DMS53 (cell line): ENCODE measurements around the gene APP.
A peak's percentile ranks its signal among the peaks of the same experiment; 100 is the strongest.
"Not testable (repeated sequence)": the region's sequence is repeated elsewhere in the genome, so short reads cannot be mapped to it uniquely, and the experiment has no call there.

Source experiments
- DNase-seq: peaks from one replicate; lab custom pipeline; 2025; lab: John Stamatoyannopoulos, UW

The APP gene

DNA sequence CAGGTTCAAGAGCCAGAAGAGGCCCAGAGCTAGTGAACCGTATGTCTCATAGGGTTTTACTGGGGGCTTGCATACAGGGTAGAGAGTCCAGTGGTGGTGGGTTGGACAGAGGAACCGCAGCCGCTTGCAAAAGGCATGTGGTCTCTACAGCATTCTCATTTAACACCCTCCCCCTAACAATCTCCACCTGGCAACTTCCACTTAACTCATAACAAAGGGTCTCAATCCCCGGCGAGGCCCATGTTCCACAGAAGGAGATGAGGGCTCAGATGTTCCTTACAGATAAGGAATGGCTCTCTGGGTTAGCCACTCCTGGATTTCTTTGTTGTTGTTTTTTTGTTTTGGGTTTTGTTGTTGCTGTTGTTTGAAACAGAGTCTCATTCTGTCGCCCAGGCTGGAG lies 106.1 kb downstream of the APP start:
- no peak for DNase-seq

DNA sequence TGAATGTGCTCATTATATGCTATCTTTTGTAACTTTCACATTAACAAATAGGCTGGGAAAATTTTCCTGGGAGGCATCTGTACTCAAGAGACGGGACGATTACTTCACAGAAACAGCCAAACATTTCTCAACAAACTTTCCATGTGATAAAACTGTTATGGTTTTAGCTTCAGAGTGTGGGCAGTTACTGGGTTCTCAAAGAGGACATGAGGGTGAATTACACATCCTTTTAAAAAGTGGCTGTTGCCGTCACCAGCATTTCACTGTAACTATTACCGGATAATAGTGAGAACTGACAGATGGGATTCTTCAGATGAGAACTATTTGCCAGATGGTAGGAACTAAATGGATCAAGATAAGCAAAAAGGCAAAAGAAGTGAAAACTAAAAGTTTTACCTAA lies 109.1 kb downstream of the APP start:
- DNase-seq, result no peak

DNA sequence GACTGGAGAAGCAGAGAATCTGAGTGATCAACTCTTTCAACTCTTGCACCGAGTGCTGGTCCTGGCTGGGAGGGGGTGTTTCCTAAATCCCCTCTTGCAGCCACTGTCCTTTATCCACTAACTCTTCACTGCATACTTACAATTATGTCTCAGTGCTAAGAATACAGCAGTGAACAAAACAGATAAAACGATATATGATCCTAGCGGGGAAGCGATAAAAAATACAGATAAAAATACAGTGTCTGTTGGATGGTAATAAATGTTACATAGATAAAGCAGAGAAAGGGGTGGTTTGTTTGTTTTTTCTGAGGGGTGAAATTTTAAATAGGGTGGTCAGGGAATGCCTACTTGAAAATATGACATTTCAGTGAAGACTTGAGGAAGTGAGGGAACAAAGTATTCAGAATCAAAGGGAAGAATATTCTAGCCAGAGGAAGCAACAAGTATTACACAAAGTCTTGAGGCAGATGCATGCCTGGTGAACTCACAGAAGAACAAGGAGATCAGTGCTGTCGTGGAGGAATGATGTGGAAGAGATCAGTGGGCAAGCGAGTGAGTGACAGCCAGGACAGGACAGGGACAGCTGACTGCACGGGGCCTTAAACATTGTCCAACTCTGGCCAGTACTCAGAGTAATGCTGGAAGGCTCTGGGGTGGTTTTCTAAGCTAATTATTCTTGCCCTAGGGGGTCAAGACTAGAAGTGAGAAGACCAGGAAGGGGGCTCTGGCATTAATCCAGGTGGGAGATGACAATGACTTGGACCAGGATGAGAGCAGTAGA lies 110.0 kb downstream of the APP start:
- DNase-seq, result no peak

DNA sequence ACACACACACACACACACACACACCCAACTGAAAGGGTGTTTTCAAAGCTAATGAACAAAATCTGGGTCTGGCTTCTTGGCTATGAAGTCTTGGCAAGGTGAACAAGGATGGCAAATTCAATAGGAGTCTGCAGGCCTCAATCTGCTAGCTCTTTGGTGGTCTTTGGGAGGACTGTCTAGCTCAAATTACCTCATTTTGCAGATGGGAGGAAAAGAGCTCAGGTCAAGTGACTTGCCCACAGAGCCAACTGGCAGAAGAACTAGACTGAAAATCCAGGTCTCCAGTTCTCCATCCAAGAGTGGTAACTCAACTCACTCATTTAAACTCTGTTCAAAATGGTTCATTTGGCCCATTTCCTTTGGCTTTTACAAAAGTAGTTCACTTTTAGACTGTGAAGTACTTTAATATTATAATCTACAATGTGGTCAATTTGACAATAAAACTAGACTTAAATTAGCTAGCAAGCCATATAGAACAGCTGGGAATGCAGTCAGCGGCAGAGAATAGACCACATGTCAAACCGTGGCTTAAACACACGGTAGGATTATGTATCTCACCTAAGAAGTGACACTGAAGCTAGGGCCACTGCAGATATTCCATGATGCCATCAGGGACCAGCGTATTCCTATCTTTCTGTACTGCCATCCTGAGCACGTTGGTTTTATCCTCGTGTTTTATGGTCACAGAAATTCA lies 112.9 kb downstream of the APP start:
- no peak for DNase-seq

DNA sequence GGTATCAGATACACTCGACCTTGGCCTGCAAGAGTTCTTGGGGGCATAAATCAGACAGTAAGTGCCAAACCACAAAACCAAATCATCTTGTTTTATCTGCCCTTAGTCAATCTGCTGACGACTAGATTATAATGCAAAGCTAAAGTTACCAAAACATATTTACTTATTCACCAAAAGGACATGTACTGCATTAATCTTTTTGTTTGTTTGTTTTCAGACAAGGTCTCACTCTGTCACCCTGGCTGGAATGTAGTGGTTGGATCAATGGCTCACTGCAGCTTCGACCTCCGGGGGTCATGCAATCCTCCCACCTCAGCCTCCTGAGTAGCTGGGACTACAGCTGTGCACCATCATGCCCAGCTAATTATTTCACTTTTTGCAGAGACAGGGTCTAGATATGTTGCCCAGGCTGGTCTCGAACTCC lies 114.7 kb downstream of the APP start:
- no peak for DNase-seq

DNA sequence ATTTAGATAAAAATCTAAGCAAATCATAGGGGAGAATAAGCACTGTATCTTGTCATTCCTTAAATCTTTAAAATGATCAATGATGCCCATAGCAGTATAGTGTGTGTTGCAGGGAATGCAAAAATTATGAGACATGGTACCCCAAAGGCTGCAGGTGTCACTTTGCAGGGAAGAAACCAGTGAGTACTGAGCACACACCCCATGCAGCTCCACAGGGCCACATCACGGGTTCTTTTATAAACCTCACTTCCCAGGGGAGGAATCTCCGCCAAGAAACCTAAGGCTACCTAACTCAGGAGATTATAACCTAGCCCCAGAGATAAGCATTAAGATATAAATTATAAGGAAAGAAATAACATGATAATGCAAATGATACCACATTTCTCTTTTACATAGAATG lies 115.6 kb downstream of the APP start:
- no peak for DNase-seq

DNA sequence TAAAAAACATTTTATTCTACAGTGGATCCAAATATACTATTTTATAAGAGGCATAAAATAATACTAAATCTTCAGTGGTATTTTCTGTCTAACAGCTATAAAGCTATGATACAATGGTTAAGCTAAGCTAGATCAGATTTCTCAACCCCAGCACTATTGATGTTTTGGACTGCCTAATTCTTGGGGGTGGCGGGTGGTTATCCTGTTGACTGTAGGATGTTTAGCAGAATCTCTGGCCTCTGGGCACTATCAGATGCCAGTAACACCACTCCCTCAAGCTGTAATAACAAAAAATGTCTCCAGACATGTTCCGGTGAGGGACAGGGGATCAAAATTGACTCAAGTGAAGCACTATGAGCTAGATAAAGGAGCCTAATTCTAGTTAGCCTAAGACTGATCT lies 118.5 kb downstream of the APP start:
- no peak for DNase-seq

DNA sequence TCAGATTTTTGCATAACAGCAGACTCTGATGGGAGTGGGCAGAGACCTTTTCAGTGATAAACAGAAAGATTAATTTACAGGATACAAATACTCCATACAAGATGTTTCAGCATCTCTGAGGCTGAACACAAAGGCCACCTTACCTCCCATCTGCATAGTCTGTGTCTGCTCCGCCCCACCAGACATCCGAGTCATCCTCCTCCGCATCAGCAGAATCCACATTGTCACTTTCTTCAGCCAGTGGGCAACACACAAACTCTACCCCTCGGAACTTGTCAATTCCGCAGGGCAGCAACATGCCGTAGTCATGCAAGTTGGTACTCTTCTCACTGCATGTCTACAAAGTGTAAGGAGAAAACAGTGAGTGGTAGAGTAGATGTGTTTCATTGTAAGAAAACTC lies 119.7 kb downstream of the APP start:
- DNase-seq, result no peak

DNA sequence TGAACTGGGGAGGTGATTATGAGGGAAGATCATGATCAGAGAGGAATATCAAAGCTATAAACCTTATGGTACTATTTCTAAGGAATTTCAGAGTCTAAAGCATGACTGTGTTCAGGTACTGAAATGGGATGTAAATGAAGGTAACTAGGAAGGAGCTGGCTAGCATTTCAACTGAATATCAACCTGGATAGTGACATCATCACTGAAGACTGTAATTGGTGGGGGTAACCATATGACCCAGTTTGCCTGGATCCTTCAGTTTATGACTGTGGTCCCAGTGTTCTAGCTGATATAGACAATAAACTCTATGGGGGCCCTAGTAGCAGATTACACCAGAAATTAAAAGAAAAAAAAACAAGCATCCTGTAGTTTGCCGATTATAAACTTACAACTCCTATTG lies 120.8 kb downstream of the APP start:
- DNase-seq, result no peak

DNA sequence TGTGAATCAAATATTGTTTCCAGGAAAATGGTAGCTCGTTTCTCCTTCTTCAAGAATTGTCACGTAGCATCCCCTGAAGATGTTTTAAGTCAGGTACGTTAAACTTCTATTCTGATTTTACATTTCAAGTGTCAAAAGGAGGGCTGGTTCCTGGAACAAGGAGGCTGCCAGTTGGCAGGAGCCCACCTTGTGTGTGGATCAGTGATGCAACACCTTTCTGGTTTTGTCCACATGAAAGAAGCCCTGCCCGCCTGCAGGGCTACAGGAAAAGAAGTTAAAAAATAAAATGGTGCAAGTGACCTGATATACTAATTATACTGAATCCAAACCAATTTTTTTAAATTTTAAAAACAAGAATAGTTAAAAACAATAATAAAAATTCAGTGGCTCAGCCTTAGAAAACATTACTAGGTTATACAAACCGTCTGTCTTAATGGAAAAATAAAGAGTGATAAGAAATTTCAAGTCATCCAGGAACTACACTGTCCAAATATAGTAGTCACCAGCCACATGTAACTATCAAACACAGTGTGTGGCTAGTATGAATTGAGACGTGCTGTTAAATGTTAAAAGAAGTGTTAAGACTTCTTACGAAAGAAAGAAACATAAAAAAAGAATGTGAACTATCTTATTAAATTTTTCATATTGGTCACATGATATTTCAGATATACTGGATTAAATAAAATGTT lies 123.1 kb downstream of the APP start:
- no peak for DNase-seq

DNA sequence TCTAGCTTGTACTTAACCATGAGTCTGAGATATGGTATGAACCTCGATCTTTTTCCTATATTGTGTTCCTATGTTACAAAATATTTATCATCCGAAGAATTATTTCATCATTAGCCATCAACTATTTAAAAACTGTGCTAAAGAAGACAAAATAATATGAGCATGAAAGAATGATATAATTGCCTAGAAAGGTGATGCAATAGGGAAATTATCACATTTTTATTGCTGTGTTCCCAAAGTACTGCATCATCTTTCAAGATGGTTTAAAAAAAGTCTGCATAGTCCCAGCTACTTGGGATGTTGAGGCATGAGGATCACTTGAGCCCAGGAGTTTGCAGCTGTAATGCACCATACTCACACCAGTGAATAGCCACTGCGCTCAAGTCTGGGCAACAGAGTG lies 126.7 kb downstream of the APP start:
- no peak for DNase-seq

DNA sequence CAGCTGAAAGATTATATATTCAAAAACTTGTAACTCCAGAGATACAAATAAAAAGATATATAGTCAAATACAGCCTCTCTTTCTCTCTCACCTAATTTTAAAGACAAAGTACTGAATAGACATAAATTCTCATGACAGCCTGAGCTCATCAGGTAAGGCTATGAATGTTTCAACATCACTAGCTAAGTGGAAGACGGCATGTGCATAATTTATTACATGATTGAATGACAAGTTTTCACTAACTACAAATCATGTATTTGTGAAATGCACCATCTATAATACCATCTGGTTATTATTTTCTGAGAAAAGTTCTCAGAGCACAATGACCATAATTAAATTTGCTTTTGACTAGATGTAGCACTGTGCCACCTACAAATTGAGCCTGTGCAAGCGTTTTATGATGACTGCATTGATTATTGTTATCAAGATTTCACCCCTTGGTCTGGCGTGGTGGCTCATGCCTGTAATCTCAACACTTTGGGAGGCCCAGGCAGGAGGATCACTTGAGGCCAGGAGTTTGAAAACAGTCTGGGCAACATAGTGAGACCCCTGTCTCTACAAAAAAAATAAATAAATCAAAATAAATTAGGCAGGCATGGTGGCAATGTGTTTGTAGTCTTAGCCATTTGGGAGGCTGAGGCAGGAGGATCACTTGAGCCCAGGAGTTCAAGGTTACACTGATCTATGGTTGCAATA lies 128.2 kb downstream of the APP start:
- no peak for DNase-seq

DNA sequence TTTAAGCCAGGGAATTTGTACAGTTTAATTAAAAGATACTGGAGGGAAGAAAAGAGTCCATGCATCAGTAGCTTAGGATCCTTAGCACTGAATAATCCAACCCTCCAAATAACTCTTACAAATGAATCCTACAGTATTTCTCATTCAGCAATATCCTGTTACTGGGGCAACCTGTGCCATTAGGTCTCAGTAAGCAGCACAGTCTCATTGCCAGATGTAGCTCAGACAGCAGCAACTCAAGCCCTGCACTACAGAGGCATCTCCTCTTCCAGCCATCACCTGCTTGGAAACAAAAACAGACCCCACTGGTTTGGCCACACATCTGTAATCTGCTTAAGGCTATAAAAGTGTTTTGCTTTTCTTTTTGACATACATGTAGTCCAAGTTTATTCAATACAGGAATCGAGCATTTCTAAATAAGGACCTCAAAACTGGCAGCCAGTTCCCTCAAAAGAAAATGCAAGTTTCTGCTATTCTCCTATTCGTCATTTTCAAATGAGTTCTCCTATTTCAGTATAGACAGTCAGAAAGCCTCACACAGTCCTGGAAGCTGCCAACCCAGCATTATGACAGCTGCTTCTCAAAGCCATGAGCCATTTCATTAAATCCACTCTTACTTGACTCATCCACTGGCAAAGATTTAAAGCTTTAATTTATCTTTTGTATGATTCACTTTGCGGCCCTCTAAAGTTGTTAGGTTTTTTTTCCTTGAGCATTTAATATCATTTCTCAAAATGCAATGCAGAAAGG lies 129.0 kb downstream of the APP start:
- DNase-seq, result no peak

DNA sequence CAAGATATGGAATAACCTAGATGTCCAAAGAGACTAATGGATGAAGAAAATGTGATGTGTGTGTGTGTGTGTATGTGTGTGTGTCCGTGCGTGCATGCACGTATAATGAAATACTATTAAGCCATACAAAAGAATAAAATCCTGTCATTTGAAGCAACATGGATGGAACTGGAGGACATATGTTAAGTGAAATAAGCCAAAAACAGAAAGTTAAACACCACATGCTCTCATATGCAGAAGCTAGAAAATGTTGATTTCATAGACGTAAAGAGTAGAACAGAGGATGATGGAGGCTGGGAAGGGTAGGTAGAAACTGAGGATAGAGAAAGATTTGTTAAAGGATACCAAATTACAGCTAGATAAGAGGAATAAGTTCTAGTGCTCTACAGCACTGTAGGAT lies 133.7 kb downstream of the APP start:
- DNase-seq, result no peak

DNA sequence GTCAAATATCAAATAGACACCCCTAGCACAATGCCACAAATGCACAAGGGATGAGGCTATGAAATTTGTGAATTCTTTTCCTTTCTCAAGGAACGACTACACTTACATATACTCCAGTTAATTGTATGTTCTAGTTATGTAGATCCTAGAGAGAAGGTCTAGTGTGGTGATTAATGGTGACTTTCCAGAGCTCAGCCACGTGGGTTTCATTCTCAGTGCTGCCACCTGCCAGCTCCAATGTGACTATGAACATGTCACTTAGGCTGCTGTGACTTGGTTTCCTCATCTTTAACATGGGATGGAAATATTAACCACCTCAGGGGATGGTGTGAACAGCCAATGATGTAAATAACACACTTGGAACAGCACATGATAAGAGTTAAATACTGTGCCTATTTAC lies 138.3 kb downstream of the APP start:
- no peak for DNase-seq

DNA sequence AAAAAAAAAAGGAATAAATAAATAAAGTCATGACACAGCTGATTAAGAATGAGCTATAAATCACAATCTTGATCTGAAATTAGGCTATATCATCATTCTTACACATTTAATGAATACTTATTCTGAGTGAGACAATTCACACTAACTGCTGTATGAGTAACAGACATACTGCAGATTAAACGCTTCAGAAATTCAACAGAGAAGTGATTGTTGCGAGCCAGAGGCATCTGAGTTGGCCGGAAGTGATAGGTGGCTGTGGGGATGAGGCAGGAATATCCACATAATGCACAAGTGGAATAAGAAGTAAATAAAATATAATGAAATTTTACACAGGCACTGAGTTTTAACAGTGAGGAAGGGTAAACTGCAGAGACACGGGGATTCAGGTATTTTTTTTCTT lies 142.4 kb downstream of the APP start:
- no peak for DNase-seq

DNA sequence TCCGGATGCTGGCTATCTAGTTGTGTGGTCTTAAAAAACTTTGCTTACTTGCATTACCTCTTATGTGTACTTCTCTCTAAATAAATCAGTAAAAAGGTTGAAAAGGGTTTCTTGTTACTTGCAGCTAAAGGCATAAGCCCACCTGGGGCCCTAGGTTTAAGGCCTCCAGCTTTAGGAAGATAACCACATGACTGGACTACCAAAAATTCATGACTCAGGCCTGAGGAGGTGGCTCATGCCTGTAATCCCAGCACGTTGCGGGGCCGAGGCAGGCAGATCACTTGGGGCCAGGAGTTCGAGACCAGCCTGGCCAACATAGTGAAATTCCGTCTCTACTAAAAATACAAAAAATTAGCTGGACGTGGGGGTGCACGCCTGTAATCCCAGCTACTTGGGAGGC lies 142.9 kb downstream of the APP start:
- no peak for DNase-seq

DNA sequence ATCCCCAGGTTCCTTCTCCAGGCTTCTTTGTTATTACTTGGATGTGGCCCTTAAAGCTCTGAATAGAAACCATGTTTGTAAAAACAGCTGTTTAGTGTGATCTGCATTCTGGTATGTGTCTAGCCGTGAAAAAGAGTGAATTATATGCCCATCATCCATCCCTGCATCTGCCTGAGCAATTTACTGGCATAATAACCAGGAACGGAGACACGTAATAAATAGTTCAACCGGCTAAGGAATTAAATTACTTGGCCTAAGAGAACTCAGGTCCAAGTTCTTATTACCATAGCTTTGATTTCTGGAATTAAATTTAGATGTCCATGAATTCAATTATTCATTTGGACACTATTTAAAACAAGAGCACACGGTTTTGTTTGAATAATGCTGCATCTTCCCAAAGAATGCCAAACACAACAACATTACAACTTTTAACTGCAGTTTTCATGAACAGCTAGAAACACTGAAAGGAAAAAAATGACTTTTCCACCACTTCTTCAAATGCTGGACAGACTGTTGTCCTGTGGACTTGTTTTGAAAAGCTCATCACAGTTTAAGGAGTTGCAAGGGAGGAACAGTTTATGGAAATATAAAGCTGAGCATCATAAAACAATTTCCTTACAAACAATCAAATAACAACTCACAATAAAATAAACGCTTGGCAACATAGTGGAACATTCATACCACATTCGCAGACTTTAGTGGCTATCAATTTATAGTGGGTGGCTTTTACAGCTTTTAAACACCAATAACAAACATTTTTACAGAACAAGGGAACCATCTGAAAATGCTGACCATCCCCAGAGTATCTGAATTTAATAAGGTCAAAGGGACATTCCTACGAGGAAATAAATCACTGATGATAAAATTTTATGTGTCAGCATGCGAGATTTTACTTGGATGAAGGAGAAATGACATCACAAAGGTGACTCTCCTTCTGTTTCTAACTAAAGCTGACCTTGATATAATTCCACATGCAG lies 144.7 kb downstream of the APP start:
- no peak for DNase-seq

DNA sequence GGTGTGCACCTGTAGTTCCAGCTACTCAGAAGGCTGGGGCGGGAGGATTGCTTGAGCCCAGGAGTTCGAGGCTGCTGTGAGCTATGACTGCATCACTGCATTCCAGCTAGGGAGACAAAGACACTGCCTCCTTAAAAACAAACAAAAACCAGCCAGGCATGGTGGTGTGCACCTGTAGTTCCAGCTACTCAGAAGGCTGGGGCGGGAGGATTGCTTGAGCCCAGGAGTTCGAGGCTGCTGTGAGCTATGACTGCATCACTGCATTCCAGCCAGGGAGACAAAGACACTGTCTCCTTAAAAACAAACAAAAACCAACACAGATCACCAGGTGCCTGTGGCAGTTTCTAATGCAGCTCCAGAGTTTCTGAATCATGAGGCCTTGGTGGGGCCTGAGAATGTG lies 147.2 kb downstream of the APP start:
- peak; percentile 38 for DNase-seq

DNA sequence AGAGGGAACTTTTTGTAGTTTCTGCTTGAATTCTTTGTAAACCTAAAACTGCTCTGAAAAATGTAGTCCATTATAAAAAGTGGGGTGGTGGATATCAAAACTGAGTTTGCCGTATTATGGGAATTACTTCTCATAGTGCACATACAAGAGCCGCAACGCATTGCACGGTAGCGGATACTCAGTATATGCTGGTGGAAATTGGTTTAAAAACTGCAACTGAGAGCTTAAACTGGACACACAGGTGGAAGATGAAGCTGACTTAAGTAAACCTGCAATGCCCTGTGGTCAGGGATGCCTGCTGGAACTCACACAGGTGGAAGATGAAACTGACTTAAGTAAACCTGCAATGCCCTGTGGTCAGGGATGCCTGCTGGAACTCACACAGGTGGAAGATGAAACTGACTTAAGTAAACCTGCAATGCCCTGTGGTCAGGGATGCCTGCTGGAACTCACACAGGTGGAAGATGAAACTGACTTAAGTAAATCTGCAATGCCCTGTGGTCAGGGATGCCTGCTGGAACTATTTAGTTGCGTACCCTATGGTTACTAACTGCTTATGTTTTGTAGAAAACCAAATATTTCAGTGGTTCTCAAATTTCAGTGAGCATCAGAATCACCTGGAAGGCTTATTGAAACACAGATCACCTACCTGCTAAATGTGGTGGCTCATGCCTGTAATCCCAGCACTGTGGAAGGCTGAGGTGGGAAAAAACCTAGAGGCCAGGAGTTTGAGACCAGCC lies 147.8 kb downstream of the APP start:
- not testable (repeated sequence) for DNase-seq
